Stimulated activated CD8-positive, alpha-beta memory T cell treated with anti-CD3 and anti-CD28 coated beads, Interleukin-2, amount 100 ng/mL, for 1 hour (primary cell): ENCODE results near the gene SPDYE9.
"Not testable (repeated sequence)": the region's sequence is repeated elsewhere in the genome, so short reads cannot be mapped to it uniquely, and the experiment has no call there.

ENCODE experiments used
- DNase-seq, 2 donors: peaks; one replicate each; pipeline ENCODE4 v3.0.0-alpha.2; 2020; ENCODE audit warnings: low read depth in 2 of 2

Gene SPDYE9, protein sequence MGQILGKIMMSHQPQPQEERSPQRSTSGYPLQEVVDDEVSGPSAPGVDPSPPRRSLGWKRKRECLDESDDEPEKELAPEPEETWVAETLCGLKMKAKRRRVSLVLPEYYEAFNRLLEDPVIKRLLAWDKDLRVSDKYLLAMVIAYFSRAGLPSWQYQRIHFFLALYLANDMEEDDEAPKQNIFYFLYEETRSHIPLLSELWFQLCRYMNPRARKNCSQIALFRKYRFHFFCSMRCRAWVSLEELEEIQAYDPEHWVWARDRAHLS

GRCh38 chr7:73085938-73086337, at the start of gene SPDYE9:
Gene SPDYE9, minus strand, starts transcription at chr7:73086038. Its CDS starts 1,800 bp downstream, at chr7:73084238.
- DNase-seq, result not testable (repeated sequence)

GRCh38 chr7:73134866-73135265, 49.0 kb upstream of the SPDYE9 start:
- DNase-seq, result not testable (repeated sequence)

DNA sequence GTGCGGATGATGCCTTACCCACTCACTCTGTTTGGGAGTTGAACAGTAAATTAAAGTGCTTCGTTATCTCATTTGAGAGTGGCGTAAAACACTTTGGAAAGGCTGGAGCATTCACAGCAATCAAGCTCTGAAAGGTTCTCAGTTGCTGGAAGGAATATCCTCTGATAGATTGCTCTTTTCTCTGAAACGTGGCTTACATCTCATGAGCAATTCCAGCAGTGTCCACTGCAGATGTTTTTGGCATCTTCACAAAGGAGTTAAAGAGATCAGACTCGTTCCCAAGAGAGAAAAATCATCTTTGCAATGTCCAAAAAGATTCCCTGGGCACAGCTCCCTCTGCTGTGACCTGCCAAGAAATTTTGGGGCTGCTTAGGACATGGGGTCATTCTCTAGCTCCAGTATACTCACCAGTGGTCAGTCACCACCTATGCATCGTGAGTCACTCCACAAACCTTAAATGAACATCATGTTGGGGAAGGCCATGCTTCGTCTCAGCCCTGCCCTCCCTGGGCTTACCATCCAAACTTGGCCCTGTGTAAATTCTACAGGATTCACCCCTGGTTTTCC, 46.9 kb upstream of the SPDYE9 start:
- not testable (repeated sequence) for DNase-seq

- DNase-seq, result not testable (repeated sequence)
Measured at GRCh38 chr7:73130612-73131011, 44.8 kb upstream of the SPDYE9 start.

GRCh38 chr7:73124126-73124525, 38.3 kb upstream of the SPDYE9 start:
- not testable (repeated sequence) for DNase-seq

DNA sequence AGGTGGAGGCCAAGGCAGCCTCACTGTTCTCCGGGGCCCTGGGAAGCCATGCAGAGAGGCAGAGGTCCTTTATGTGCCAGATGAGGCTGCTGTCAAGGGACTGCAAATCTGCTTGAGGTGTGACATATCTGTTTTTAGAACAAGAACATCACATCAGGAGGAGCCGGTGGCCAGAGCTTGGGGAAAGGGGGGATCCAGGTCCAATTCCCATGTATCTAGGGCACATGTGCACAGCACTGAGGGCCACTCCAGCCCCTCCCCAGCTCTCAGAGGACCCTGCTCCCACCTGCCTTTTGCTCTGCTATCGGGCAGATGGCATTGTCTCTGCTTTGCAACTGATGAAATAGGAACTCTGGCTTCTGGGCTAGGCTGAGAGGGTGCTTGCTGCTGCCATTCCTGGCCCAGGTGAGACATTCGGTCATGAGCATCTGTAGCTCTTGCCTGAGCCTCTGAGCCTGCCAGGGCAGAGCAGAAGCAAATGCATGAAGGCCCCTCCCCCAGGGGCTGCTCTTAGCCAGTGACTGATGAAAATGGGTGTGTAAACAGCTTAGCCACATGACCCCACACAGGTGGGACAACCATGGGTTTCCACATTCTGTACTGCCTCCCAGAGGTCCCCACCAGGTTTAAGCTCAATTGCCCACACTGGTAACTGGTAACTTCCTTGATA, 37.1 kb upstream of the SPDYE9 start:
- not testable (repeated sequence) for DNase-seq

DNA sequence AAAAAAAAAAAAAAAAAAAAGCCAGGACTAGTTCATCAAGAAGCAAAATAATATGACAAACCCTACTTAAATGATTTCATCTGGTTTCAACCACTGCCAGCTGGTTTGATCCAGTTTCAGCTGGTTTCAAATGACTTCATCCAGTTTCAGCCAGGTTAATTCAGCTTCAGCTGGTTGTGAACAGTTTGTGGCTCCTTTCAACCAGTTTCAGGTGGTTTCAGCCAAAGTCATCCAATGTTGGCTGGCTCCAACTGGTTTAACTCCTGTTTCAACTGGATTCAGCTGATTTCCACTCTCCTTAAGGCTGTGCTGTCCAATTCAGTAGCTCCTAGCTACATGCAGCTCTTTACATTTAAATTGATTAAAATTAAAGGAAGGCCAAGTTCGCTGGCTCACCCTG, 32.3 kb upstream of the SPDYE9 start:
- DNase-seq, result not testable (repeated sequence)

DNA sequence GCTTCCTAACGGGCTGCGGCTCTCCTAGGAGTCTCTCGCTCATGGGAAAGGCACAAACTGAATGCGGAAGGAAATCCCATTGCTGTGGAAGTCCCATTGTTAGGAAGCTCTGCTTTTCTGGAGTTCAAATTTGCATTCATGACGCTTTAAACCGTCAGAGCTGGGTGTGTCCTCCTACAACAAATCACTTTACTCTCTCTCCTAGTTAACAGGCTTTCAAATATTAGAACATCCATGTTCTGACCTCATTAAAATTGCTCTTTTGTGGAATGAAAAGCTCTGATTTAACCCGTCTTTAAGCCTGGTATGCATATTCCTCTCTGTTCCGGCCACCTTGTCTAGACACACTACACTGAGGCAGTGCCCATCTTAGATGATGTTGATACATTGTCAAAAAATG, 28.0 kb downstream of the SPDYE9 start, which contains the start of gene SPDYE11:
Gene SPDYE11, minus strand, starts transcription at position 101 of the 400 bp plus-strand sequence. CDS start 1,800 bp downstream, outside the sequence.
- not testable (repeated sequence) for DNase-seq

DNA sequence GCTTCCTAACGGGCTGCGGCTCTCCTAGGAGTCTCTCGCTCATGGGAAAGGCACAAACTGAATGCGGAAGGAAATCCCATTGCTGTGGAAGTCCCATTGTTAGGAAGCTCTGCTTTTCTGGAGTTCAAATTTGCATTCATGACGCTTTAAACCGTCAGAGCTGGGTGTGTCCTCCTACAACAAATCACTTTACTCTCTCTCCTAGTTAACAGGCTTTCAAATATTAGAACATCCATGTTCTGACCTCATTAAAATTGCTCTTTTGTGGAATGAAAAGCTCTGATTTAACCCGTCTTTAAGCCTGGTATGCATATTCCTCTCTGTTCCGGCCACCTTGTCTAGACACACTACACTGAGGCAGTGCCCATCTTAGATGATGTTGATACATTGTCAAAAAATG, 56.2 kb downstream of the SPDYE9 start, which contains the start of gene SPDYE8:
Gene SPDYE8, minus strand, starts transcription at position 101 of the 400 bp plus-strand sequence. CDS start 1,800 bp downstream, outside the sequence.
- not testable (repeated sequence) for DNase-seq
